HG03108 (cell line): ENCODE data around the gene ZFP57.

Experiments used
- ATAC-seq: cut with Tn5 transposase; IDR thresholded peaks from one replicate; pipeline ENCODE4 v1.9.1; 2021; ENCODE audit warnings: moderate library complexity; ENCODE audit not compliant: unreplicated experiment

ZFP57 gene

DNA sequence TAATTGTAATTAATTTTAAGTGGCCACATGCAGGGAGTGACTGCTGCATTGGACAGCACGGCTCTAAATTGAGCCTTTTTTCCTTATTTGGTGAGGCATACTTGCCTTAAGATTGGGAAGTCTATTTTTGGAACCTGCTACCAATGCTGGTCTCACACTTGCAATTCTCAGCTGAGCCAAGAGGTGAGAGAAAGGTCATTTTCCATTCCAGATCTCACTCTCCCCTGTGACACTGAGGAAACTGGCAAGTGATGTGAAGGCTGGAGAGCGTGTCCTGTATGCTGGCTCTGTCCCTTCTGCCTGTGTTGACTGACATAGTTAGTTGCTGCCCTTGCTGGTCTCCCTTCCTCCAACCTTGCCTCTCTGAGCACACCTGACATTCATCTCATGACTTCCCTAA, 24.8 kb downstream of the ZFP57 start:
- ATAC-seq = no peak

GRCh38 chr6:29655658-29656057, 25.3 kb downstream of the ZFP57 start:
- ATAC-seq = no peak

DNA sequence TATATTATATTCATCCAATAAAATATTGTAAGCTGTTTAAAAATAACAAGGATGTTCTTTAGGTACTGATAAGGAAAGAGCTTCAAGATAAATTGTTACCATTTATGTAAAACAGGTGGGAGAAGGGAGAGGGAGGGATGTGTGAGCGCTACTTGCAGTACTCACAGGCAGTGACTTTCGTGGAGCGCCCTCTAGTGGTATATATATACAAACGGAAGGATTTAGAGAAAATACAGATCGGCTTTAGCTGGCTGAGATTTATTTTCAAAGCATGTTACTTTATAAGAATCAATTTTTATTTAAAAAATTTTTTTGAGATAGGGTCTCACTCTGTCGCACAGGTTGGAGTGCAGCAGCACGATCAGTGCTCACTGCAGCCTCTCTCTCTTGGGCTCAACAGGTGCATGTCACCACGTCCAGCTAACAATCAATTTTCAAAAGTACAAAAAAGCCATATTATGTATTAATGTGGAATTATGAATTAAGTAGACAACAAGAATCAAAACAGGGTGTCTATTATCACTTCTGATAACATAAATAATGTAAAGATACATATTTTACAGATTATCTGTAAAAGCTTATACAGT, 27.4 kb downstream of the ZFP57 start:
- no peak for ATAC-seq

DNA sequence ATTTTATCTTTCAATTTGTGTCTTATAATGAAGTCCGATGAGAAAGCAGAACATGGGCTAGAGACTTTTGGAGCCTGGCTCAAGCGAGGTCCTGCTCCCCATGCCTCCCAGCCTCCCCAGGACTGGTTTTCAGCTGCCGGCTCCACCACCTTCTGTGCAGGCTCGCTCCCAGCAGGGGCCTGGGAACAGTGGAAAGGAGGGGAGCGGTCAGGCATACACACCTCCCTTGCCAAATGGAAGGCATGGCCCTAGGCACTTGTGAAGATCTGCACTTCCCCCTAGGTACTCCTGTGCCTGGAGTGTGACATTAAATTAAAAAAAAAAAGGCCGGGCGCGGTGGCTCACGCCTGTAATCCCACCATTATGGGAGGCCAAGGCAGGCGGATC, 28.8 kb downstream of the ZFP57 start:
- no peak for ATAC-seq

- no peak for ATAC-seq
Measured at GRCh38 chr6:29651413-29652197, 29.3 kb downstream of the ZFP57 start.

GRCh38 chr6:29649701-29650673, 31.0 kb downstream of the ZFP57 start:
- peak; percentile 97 for ATAC-seq

GRCh38 chr6:29647927-29648642, 32.9 kb downstream of the ZFP57 start:
- ATAC-seq = no peak

DNA sequence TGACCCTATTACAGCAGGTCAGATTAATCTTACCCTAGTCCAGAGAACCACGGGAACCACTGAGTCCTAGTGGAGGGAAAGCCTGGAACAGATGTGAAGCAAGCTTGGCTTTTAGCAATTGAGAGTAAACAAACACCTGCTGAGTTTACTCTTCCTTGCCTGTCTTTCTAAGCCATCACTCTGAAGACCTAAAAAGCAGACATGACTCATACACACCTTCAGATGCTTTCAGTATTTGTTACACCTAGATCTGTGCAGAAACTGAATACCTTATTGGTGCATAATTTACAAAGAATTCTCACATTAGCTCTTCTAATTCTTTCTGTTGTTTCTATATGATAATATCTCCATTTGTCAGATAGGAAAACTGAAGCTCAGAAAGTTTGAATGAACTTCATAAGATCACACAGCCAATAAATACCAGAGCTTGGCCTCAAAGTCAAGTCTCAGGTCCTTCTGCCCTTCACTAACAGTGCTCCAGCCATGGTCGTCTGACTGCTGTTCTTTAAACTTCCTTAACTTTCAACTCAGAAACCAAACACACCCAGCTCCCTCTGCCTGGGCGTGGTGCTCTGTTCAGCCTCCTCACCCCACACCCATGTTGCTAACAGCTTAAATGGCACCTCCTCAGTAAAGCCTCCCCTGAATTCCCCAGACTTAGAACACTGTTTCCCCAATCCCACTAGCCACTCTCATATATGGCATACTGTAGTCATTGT, 39.4 kb downstream of the ZFP57 start:
- ATAC-seq = no peak

- ATAC-seq = no peak
Measured at GRCh38 chr6:29637247-29637646, 43.7 kb downstream of the ZFP57 start.

DNA sequence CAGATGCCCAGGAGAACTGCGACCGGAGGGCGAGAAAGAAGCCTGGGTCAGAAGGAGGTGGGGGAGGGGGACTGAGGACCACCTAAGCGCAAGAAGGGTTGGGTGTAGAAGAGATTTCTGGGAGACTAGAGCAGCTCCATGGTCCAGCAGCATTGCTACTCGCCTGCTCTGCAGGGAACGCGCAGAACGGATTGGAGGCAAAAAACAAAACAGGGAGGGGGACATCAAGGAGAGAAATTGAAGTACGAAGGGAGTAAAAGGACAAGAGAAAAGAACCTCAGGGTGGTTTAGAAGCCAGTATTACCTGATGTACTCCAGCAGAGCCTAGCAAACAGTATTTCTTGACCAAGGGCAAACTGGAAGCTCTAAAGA, 47.4 kb downstream of the ZFP57 start:
- ATAC-seq = no peak

GRCh38 chr6:29632789-29633533, 48.0 kb downstream of the ZFP57 start, which contains the start of gene GABBR1:
TSS of gene GABBR1 (minus strand) at chr6:29633183. CDS start at chr6:29632385, 798 bp downstream.
- ATAC-seq = peak; percentile 69

GRCh38 chr6:29631860-29632731, 48.9 kb downstream of the ZFP57 start:
- ATAC-seq = peak; percentile 17

GRCh38 chr6:29631209-29631810, 49.6 kb downstream of the ZFP57 start:
- ATAC-seq = no peak

GRCh38 chr6:29630315-29630714, 50.6 kb downstream of the ZFP57 start:
- ATAC-seq = no peak

DNA sequence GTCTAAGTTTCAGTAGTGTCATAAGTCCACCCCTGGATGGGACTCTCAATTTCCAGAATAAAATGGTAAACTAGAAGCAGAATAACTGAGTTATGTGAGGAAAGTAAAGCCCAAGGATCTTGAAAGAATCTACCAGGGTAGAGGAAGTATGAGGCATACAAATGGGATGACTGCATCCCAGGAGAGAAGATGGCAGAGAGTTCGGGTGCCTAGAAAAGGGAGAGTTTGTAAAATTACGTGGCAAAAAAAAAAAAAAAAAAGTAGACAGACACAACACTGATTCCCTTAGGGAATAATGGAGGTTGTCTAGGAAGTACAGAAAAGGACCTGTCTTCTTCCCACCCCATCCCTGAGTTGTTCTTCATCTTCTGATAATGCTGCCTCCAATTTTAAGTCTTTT, 51.4 kb downstream of the ZFP57 start:
- ATAC-seq = no peak

- ATAC-seq = no peak
Measured at GRCh38 chr6:29628419-29629281, 52.3 kb downstream of the ZFP57 start.

- ATAC-seq = no peak
Measured at GRCh38 chr6:29627755-29628418, 53.1 kb downstream of the ZFP57 start.
